Stimulated activated CD8-positive, alpha-beta memory T cell treated with anti-CD3 and anti-CD28 coated beads, Interleukin-7, amount 100 ng/mL, for 4 hours (primary cell): Measurements from ENCODE around the gene UBE2E2.

Source experiments
- DNase-seq, 2 donors: peaks; one replicate each; pipeline ENCODE4 v3.0.0-alpha.2; 2020; ENCODE audit warnings: low read depth in 2 of 2

Gene UBE2E2

DNA sequence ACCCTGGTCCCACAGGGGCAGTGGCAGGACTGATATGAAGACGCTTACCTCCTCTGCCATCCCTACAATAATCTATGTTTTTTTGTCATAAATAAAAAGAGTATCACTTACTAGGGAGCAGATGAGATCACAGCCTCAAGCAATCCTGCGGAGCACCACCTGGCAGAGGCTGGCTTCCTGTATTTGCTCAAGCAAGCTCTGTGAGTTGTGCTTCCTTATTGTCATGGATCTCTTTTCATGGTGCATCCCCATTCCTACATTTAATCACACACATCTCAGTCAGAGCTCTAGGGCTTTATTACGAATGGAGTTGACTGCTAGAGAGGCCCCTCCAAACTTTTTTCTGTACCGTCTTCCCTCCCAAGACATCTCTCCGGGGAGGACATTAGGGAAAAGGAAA lies 186.0 kb downstream of the UBE2E2 start:
- no peak for DNase-seq

DNA sequence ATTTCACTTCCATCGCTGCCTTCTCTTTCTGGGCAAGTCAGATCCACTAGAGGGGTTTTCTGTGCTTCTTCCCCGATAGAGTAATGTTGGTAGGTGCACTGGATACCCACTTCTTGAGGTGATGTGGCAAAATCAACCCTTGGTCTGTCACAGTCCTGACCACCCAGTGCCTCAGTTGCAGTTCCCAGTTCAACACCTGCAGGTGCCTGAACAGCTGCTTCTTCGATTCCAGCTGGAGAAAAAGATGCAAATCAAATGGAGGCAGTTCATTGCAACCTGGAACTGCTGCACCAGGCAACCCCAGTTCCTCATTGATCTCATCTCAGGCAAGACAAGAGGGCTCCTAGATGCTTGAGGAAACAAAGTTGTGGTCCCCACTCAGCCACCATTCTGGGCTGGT lies 186.6 kb downstream of the UBE2E2 start:
- DNase-seq = no peak

DNA sequence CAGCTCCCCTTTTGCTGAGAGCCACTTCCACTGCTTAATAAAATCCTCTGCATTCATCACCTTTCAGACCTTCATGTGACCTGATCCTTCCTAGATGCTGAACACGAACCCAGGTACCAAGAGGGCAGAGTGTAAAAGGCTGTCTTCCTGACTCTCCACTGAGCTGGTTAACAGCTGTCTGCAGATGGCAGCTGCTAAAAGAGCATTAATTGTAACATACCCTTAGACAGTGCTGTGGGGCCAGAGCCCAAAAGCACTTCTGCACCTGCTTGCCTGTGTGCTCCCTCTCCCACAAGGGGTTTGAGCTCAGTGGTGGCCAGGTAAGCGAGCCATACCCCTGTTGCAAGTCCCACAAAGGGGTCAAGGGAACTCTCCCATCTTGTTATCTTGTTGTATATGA lies 187.3 kb downstream of the UBE2E2 start:
- DNase-seq = no peak

DNA sequence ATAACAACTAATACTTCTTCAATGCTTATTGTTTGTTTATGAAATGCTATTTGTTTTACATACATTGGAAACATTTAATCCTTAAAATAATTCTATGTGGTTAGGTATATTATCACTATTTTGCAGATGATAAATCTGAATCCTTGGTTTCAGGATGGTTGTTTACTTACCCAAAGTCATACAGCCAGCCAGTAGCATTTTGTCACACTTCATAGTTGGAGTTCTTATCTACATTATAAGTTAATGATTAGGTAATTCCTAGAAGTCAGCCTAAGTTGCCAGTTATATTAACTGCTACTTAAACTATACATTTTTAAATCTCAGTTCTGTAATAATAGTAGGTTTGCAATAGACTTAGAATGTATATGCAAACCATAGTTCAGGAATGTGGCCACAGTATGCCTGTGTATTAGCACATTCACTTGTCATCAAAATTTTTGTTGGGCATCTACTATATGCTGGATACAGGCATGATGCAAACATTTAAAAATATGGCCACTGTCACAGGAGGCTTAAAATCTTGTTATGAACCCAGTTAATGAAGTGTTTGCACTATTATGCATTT lies 187.9 kb downstream of the UBE2E2 start:
- DNase-seq = no peak

DNA sequence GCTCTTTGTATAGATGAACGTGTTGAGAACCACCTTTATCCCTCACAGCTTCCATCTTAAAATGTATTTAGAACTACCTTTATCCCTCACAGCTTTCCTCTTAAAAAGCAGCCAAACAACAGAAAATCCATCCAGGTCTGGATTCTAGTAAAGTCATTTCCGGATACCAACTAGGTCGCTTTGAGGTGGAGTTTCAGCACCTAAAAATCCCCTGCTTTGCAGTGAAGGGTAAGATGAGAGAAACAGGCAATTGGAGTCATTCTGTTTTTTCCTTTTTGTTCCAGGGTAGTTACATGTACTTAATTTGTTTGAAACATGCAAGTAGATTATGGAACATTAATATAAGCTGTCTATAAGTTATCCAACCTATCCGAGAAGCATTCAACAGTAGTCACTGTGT lies 192.0 kb downstream of the UBE2E2 start:
- no peak for DNase-seq

DNA sequence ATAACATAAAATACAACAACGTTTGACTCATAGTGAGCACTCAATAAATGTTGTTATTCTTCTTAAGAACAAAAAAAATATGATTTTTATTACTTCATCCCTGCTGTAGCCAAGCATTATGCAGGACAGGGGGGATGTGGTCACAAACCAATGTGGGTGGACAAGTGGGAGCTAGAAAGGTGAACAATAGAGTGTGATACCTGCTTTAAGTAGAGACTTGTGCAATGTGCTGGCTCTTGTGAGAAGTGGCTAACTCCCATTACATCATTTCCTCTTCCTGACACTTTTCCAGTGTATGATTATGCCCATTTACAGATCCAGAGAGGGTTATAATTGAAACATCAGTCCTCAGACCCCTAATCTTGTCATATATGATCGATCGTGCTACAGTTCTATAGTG lies 193.6 kb downstream of the UBE2E2 start:
- DNase-seq = no peak

DNA sequence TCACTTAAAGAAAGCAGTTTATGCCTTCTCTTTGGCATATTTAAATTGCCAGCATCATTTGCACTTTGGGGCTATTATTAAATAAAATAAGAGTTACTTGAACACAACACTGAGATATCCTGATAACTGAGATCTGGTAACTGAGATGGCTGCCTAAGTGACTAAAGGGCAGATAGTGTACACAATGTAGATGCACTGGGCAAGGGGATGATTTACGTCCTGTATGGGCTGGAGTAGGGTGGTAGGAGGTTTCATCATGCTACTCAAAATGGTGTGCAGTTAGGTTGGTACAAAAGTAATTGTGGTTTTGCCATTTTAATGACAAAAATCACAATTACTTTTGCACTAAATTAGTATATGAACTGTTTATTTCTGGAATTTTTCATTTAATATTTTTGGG lies 196.1 kb downstream of the UBE2E2 start:
- DNase-seq = no peak

DNA sequence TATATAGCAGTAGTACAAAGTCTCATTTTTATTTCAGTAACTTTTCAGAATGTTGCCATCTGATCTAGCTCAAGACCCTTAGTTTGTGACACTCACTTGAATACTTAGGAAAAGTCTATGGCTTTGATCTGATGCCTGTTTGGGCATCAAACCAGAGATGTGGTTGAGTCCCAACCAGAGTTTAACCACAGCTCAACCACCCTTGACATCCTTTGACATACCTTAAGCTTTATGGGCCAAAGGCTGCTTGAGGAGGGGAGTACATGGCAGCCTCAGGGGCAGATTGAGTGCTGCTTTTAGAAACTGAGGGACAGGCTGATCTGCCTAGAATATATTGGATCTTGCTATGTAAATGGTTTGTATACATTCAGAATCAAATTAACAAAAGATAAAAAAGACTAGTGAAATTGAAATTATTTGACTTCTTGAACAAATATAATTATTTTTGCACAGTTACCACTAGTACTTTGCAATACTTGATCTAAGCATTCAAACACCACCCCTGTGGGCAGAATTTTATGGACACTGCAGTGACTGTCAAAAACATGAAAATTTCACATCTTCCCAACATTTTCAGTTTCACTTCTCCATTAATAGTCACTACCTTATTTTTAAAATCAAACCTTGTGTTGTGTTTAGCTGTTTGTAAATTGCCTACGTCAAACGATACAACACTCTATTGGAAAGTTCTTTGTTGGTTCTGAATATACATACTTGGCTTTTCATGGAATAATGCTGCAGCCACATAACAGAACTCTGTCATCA lies 199.8 kb downstream of the UBE2E2 start:
- no peak for DNase-seq

DNA sequence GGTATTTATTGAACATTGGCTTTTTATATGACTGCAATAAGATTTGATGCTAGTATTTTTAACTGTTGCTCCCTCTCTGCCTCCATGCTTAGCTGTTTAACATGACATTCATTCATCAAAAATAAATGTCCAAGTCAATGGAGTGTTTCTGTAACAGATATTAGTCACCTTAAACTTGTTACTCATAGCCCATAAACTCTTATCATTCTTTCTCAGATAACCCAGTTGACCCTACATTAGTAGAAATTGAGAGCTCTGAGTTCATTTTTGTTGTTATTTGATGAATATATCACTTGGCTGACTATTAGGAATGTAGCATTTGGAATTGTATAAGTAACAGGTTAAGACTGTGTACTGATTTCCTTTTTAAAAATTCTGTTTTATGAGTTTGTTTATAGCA lies 201.1 kb downstream of the UBE2E2 start:
- DNase-seq = no peak

DNA sequence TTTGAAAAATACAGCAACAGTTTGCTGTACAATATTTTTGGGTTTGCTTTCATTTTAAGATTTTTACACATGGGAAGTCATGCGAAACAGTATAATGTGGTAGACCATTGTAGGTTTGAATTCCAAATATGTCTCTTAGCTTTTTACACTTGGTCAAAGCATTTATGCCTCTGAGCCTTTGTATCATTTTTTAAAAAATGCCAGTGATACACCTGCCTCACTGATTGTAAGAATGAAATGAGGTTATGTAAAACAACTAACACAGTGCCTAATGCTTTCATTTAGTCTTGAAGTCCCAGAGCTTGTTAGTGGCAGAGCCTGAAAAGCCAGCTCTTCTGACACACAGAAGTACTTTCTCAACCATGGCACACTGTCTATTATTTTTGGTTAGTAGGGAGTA lies 202.0 kb downstream of the UBE2E2 start:
- no peak for DNase-seq

DNA sequence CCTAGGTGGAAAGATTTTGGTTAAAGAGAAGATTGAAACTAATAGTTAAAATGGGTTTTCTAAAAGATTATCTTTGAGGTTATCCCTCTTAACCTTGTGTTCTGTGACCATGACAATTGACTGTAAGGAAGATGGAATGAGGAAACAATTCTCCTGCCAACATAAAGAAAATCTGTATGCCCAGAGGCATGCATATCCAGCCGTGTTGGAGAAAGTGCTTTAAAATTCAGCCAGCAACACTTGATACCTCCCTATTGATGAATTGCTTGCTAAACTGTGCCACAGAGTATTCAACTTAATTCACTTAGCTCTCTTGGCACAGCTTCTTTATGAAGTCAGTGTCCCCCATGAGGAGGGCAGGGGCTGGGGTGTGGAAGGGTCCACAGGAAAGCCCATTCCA lies 203.5 kb downstream of the UBE2E2 start:
- DNase-seq = no peak

DNA sequence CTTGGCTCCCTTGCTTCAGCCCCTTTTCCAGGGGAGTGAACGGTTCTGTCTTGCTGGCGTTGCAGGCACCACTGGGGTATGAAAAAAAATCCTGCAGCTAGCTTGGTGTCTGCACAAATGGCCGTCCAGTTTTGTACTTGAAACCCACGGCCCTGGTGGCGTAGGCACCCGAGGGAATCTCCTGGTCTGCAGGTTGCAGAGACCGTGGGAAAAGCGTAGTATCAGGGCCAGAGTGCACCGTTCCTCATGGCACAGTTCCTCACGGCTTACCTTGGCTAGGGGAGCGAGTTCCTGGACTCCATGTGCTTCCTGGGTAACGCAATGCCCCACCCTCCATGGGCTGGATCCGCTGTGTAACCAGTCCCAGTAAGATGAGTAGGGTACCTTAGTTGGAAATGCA lies 214.9 kb downstream of the UBE2E2 start:
- DNase-seq = no peak

DNA sequence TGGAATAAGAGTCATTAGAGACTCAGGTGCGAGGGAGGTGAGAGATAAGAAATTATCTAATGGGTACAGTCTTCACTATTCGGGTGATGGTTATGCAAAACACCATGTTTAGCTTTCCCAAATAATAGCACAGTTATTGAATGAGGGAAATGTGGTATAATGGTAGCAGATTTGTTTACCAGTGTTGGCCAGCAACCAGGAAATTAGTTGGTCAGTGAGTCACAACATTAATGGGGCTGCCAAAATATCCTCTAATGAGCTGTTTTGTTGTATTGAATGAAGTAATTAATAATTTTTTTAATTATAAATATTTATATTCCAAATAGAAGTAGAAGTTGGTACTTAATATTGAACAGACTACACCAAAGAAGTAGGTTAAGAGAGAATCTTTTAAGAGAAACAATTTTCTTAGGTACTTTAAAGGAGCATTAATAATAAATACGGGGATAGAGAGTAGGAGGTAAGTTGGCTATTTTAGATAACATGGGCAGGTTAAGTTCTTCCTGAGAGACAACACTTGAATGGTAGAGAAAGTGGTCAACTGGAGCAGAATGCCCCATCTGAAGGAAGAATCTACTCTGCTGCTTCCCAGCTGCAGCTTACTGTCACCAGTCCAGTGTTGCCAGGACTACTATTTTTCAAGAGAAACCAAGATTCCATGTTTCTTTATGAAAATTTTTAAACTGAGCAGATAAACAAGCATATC lies 218.8 kb downstream of the UBE2E2 start:
- DNase-seq = no peak

DNA sequence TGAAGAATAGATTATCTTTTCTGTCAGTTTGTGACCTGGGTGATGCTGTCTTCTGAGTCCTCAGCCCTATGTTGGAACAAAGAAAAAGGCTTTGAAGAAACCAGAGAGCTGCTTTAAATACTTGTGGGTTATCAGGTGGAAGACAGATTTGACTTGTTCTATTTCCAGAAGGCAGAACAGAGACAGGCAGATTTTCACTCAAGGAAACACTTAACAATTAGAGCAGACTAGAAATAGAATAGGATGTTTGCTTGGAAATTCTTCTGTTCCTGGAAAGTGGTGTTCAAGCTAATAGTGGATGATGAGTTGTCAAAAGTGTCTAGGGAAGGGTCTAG lies 219.4 kb downstream of the UBE2E2 start:
- DNase-seq = no peak

DNA sequence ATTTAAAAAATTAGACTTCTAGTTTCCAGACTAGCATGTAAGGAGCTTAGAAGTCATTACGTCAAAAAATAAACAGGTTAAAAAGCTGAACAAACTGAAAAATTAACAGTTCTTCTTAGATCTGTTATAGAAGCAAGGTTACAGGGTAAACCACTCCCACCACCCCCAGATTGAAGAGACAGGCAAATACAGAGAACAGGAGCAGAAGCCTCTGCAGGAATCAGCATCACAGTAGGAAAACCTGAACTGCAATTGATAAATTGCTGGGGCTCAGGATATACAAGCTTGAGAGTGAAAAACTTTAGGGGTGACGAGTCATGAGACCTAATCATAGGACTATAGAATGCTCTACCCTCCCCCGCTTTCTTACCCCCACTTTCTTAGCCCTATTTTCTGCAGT lies 222.3 kb downstream of the UBE2E2 start:
- no peak for DNase-seq

DNA sequence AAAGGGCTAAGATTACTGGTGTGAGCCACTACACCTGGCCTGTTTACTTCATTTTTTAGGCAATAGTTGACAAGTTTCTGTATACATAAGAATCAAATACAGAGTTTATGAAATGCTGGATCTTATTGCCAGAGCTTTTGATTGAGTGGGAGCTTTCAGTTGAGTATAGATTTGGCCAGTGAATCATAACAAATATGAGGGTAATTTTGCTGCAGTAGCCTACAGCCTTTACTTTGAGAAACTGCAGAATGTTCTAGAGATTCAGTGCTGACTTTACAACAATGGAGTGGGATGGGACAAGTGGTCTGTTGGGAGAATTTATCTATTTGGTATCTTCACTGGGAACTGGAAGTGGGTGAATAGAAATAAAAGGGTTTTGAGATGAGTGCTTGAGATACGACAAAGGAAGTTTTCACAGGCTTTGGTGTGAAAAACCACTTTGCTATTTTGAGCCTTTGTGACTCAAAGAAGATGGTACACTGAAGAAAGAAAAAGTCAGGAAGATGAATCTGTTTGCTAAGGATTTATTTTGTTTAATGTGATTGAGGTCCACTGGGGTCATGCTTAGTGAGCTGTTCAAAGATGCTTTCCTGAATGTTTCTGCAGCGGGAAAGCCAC lies 227.8 kb downstream of the UBE2E2 start:
- no peak for DNase-seq

DNA sequence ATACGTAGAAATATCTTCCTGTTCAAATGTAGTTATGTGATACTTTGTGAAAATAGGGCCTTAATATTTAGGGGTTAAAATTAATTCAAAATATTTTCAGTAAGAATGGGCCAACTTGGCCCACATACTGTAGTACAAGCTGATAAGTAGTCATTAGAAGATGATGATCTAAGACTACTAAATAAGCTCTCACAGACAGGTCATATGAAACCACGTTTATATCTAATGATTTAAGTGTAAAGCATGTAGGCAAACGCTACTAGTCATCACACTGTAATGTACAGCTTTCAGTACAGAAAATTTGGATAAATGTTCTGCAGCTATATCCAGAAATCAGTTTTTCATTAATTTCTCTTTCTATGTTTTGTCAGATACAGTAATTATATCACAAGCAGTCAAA lies 228.6 kb downstream of the UBE2E2 start:
- no peak for DNase-seq

DNA sequence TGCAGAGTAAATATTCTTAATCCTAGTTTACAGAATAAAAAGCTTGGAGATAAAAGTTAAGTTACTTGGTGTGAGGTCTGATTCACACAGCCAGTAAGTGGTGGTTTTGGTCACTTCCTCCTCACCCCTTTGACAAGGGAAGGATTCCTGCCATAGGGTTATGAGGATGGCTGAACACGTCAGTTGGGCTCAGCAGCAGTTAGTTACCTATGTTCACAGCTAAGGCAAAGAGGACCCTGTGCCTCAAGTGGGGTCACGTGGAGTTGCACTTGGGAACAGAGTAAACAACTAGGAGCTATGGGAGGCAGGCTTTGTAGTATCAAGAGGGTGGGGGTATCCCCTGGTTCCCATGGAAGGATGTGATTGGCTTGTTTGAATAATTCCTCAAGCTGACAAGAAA lies 232.2 kb downstream of the UBE2E2 start:
- no peak for DNase-seq

DNA sequence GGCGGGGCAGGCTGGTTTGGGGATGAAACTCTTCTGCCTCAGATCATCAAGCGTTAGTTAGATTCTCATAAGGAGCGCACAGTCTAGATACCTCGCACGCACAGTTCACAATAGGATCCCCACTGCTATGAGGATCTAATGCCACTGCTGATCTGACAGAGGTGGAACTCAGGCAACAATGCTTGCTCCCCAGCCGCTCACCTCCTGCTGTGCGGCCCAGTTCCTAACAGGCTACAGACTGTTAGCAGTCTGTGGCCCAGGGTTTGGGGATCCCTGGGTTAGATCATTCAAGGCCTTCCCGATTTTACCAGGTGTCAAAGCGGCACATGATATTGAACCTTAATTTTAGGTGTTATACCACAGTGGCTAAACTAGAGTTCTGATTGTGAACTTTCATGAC lies 232.8 kb downstream of the UBE2E2 start:
- no peak for DNase-seq

DNA sequence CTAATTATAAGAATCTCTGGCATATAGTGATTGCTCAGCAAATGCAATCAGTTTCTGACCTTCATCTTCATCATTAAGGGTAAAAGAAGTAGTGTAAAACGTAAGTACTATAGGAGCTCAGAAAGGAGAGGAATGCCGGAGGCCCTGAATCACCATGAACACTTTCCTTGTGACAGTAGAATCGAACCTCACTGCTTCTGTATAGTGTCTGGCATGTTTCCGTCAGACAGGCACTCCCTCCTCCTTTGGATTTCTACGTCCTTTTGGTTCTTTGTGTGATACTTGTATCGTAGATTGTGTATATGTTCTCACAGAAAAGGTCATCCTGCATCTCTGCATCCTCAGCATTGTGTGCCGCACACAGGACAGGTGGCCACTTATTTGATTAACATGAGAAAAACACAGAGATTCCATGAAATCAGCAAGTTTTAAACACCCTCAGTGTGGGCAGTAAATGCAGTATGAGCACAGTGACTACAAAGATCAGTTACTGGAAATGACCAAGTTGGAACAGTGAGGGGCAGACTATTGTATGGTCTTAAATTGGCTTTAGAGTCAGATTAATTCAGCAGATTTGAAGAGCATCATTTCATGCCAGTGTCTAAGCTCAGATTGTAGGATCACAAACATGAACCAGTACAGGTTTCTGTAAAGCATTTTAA lies 234.5 kb downstream of the UBE2E2 start:
- DNase-seq = no peak

DNA sequence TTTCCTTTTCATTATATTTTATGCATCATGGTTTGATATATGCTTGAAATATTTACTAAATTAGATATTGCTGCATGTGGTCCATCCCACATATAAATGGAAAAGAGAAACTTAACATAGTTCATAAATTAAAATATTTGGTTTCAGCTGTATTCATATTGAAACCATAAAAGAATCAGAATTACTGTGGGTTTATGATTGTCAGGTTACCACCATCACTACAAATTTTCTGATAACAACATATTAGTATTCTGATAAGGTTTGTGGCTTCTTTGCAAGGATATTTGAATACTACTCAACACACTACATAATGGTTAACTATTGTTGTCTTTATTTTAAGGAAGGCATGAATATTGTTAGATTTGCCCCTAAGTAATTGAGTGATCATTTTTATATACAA lies 235.5 kb downstream of the UBE2E2 start:
- DNase-seq = no peak

DNA sequence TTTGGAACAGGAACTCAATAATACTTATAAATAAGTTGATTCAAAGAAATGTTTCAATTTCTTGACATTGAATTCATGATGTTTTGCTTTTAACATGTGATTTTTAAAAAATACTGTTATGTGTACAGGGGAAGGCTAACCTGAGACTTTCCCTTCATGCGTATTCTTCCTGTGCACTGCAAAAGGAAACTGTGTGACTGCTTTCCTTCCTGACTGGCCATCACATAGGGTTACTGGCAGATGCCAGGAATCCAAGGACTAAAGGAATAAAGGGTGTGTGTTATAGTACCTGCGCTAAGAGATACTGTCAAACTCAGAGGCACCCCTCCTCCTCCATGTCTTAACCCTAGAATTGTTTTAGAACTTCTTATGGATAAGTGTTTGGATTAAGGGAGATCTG lies 236.0 kb downstream of the UBE2E2 start:
- no peak for DNase-seq
